ENCODE measurements around the gene TMEM179.

TMEM179 gene

DNA sequence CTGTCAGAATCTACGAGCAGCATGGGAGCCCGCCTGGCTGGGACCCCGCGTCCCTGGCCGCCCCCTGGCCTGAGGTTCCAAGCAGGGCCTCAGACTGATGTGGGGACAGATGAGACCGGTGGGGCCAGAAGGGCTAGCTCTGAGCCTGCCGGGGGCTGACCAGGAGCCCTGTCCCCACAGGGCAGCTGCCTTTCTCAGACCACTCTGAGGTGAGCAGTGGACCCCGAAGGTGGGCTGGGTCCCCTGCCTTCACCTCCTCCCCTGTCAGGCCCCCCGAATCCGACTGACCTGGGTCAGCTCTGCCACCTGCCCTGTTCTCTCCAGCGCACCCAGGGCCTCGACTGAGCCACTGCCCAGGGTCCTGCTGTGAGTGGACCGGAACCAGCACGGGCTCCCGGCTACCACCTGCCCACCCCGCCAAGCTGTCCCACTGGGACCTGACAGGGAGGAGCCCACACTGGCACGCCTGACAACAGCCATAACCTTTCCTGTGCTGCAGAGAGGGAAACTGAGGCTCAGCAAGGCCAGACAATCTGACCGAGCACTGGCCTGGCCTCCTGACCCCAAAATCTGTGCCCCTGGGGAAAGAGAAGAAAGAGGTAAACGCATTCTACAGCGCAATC lies 29.7 kb upstream of the TMEM179 start:
- Histone ChIP-seq H2AFZ (ENCODE audit: low read depth, low read length, severe bottlenecking) (no peak overlapping the region), H3K9me2 (replicated peaks; ENCODE audit: insufficient read depth, low read length) (no peaks in the 10 kb centered on the region), H3K4me3 (ENCODE audit: insufficient read depth, low read length, poor library complexity, severe bottlenecking) (no peak overlapping the region), H3K27ac (ENCODE audit: low read depth, low read length) (no peak overlapping the region), H4K20me1 (ENCODE audit: low read depth, low read length) (no peaks in the 10 kb centered on the region), H3K9me3 (ENCODE audit: insufficient read depth, low read length) (no peaks in the 10 kb centered on the region), H3F3A (ENCODE audit: insufficient read depth) (no peaks in the 10 kb centered on the region), H3K9ac (ENCODE audit: low read length) (no peak overlapping the region), H3K27me3 (ENCODE audit: low read length) (no peaks in the 10 kb centered on the region), H3K4me2 (ENCODE audit: low read depth, low read length, poor library complexity, severe bottlenecking) (no peak overlapping the region), H3K79me2 (ENCODE audit: insufficient read depth, low read length) (no peaks in the 10 kb centered on the region), H3K36me3 (ENCODE audit: low read length) (no peaks in the 10 kb centered on the region)
- TF ChIP-seq EZH2phosphoT487 (conservative IDR thresholded peaks at IDR 0.05; ENCODE audit: low read length) (no peak), CTCF (IDR thresholded peaks at IDR 0.05; ENCODE audit: insufficient read depth, low read length, poor library complexity, severe bottlenecking) (no peak)

DNA sequence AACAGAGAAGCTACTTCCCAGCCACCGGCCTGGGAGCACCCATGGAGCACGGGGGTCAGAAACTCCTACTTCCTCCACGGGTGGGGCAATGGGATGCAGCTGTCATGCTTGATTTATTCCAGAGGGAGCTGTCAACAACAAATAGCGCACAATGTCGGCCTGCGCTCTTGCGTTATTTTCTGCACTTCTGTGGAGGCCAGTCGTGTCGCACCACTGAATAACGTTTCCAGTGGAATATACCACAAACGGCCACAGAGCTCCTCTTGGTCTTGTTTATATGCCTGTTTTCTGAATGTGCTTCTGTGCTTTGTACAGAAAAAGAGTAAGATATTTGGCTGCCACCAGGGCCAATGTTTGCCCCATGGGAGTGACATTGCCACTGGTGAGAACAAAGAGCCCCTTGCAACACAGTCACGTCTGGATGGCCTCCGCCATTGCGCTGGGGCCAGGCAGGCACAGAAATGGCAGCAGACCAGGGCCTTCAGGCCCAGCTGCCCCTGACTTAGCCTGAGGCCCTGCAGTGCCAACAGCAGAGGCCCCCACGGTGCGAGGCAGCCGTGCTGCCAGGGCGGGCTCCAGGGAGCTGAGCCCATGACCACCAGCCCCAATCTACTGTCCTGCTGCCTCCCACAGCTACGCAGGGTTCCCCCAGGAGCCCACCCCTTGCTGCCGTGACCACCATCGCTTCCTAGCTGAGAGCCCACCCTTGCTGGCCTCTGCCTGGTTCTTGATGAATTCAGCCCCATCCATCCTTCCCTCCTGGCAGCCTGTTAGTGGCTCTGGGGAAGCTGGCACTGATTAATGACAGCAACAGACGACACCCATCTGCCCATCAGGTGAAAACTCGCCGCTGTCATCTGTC lies 28.9 kb upstream of the TMEM179 start:
- Histone ChIP-seq H3K79me2 (ENCODE audit: insufficient read depth, low read length) (no peaks in the 10 kb centered on the region), H3K9me3 (ENCODE audit: insufficient read depth, low read length) (no peaks in the 10 kb centered on the region), H3K4me2 (ENCODE audit: low read depth, low read length, poor library complexity, severe bottlenecking) (no peak overlapping the region), H3K9me2 (replicated peaks; ENCODE audit: insufficient read depth, low read length) (no peaks in the 10 kb centered on the region), H3K9ac (ENCODE audit: low read length) (no peak overlapping the region), H3F3A (ENCODE audit: insufficient read depth) (no peaks in the 10 kb centered on the region), H3K27me3 (ENCODE audit: low read length) (no peaks in the 10 kb centered on the region), H2AFZ (ENCODE audit: low read depth, low read length, severe bottlenecking) (no peak overlapping the region), H3K27ac (ENCODE audit: low read depth, low read length) (no peak overlapping the region), H3K36me3 (ENCODE audit: low read length) (no peaks in the 10 kb centered on the region), H3K4me3 (ENCODE audit: insufficient read depth, low read length, poor library complexity, severe bottlenecking) (no peak overlapping the region), H4K20me1 (ENCODE audit: low read depth, low read length) (no peaks in the 10 kb centered on the region)
- TF ChIP-seq CTCF (IDR thresholded peaks at IDR 0.05; ENCODE audit: insufficient read depth, low read length, poor library complexity, severe bottlenecking), result no peak
- no peak for TF ChIP-seq EZH2phosphoT487 (conservative IDR thresholded peaks at IDR 0.05; ENCODE audit: low read length)

GRCh38 chr14:104632781-104633180 lies 28.2 kb upstream of the TMEM179 start:
- H3K9me2 ChIP-seq (replicated peaks; ENCODE audit: insufficient read depth, low read length), result no peaks in the 10 kb centered on the region
- no peaks in the 10 kb centered on the region for H4K20me1 ChIP-seq (ENCODE audit: low read depth, low read length)
- no peaks in the 10 kb centered on the region for H3K79me2 ChIP-seq (ENCODE audit: insufficient read depth, low read length)
- no peak overlapping the region for H3K4me2 ChIP-seq (ENCODE audit: low read depth, low read length, poor library complexity, severe bottlenecking)
- no peaks in the 10 kb centered on the region for H3F3A ChIP-seq (ENCODE audit: insufficient read depth)
- no peaks in the 10 kb centered on the region for H3K36me3 ChIP-seq (ENCODE audit: low read length)
- H3K4me3 ChIP-seq (ENCODE audit: insufficient read depth, low read length, poor library complexity, severe bottlenecking), result no peak overlapping the region
- no peak overlapping the region for H2AFZ ChIP-seq (ENCODE audit: low read depth, low read length, severe bottlenecking)
- no peak overlapping the region for H3K27ac ChIP-seq (ENCODE audit: low read depth, low read length)
- no peaks in the 10 kb centered on the region for H3K9me3 ChIP-seq (ENCODE audit: insufficient read depth, low read length)
- TF ChIP-seq CTCF (IDR thresholded peaks at IDR 0.05; ENCODE audit: insufficient read depth, low read length, poor library complexity, severe bottlenecking), result no peak
- no peak for TF ChIP-seq EZH2phosphoT487 (conservative IDR thresholded peaks at IDR 0.05; ENCODE audit: low read length)
- no peaks in the 10 kb centered on the region for H3K27me3 ChIP-seq (ENCODE audit: low read length)
- no peak overlapping the region for H3K9ac ChIP-seq (ENCODE audit: low read length)

All from SU-DHL-6 (cell line).